Calu3 (cell line): ENCODE results near the gene FBXL17. TPM values are rescaled to one million over a fixed set of nuclear protein-coding genes. Genes with fewer than 3 reads are reported as not detected.

Experiments
- BruUV-seq: library from RNA; stranded (reverse); fragments of 400-500 nt; replicated peaks from 2 replicates; lab custom pipeline; 2021; lab: Mats Ljungman, UMichigan
- CTCF ChIA-PET: fragments of 300-600 bp; sonication (Branson Sonifier 250); formaldehyde crosslinking; loops from one replicate; lab custom pipeline; 2022; ENCODE audit warnings: antibody characterized with exemption; lab: Charles Lee
- DNase-seq: peaks from one replicate; pipeline ENCODE4 v3.0.0; 2022
- H3K27ac Mint-ChIP-seq: one replicate; pipeline ENCODE4 v1.8.0; 2022; ENCODE audit warnings: mixed read lengths; ENCODE audit not compliant: unreplicated experiment
- H3K27me3 Mint-ChIP-seq: one replicate; pipeline ENCODE4 v1.8.0; 2022; ENCODE audit warnings: mixed read lengths; ENCODE audit not compliant: unreplicated experiment
- H3K36me3 Mint-ChIP-seq: one replicate; pipeline ENCODE4 v1.8.0; 2022; ENCODE audit warnings: mild to moderate bottlenecking, moderate library complexity, mixed read lengths; ENCODE audit not compliant: insufficient read depth, unreplicated experiment
- H3K4me1 Mint-ChIP-seq: one replicate; pipeline ENCODE4 v1.8.0; 2022; ENCODE audit warnings: mild to moderate bottlenecking, low read depth, mixed read lengths; ENCODE audit not compliant: unreplicated experiment
- H3K4me3 Mint-ChIP-seq: one replicate; pipeline ENCODE4 v1.8.0; 2022; ENCODE audit warnings: mild to moderate bottlenecking, low read depth, moderate library complexity, mixed read lengths; ENCODE audit not compliant: unreplicated experiment
- H3K9me3 Mint-ChIP-seq: one replicate; pipeline ENCODE4 v1.8.0; 2022; ENCODE audit warnings: low read depth, mixed read lengths; ENCODE audit not compliant: unreplicated experiment
- CTCF ChIP-seq: fragments of 200-600 bp; IDR thresholded peaks from one replicate; pipeline ENCODE4 v1.8.0; 2022; ENCODE audit warnings: antibody characterized with exemption; ENCODE audit not compliant: unreplicated experiment
- intact Hi-C: fragments of 100-400 bp; cut with micrococcal nuclease; formaldehyde crosslinking; loops from one replicate; pipeline ENCODE4 v1.10.0; 2022; ENCODE audit not compliant: unreplicated experiment
- total RNA-seq: library from RNA; stranded (reverse); gene quantifications from 2 replicates; pipeline ENCODE4 v1.2.3, GENCODE V29; 2022

FBXL17 gene
- total RNA-seq, 1 experiment from 2014 or later: 19.6 TPM

- H3K36me3 Mint-ChIP-seq: no peaks in the 10 kb centered on the region
- H3K4me3 Mint-ChIP-seq: no peak overlapping the region
- CTCF ChIA-PET: no interaction called here
- no TSS peak for BruUV-seq
- DNase-seq: no peak
- TF ChIP-seq CTCF: no peak
- no peak overlapping the region for H3K27ac Mint-ChIP-seq
- H3K27me3 Mint-ChIP-seq: no peaks in the 10 kb centered on the region
- intact Hi-C loops: no loop called here
- no peaks in the 10 kb centered on the region for H3K4me1 Mint-ChIP-seq
- peaks cover 3% of the 10 kb centered on the region for H3K9me3 Mint-ChIP-seq
These were observed 272.8 kb downstream of the FBXL17 start for GRCh38 chr5:108109059-108109458.

- H3K27ac Mint-ChIP-seq: no peak overlapping the region
- DNase-seq: no peak
- no peaks in the 10 kb centered on the region for H3K27me3 Mint-ChIP-seq
- TF ChIP-seq CTCF: no peak
- BruUV-seq: no TSS peak
- CTCF ChIA-PET: no interaction called here
- H3K9me3 Mint-ChIP-seq: no peaks in the 10 kb centered on the region
- H3K4me1 Mint-ChIP-seq: no peaks in the 10 kb centered on the region
- intact Hi-C loops: no loop called here
- no peaks in the 10 kb centered on the region for H3K36me3 Mint-ChIP-seq
- no peak overlapping the region for H3K4me3 Mint-ChIP-seq
These were observed 277.4 kb downstream of the FBXL17 start for GRCh38 chr5:108104448-108104847.

GRCh38 chr5:108102463-108102862 lies 279.4 kb downstream of the FBXL17 start:
- no peaks in the 10 kb centered on the region for H3K27me3 Mint-ChIP-seq
- no peak overlapping the region for H3K4me3 Mint-ChIP-seq
- no TSS peak for BruUV-seq
- H3K9me3 Mint-ChIP-seq: no peaks in the 10 kb centered on the region
- H3K36me3 Mint-ChIP-seq: no peaks in the 10 kb centered on the region
- no peaks in the 10 kb centered on the region for H3K4me1 Mint-ChIP-seq
- no peak overlapping the region for H3K27ac Mint-ChIP-seq
- intact Hi-C loops: no loop called here
- CTCF ChIA-PET: no interaction called here
- TF ChIP-seq CTCF: no peak
- DNase-seq: peak; percentile 6

GRCh38 chr5:108101821-108102220 lies 280.1 kb downstream of the FBXL17 start:
- DNase-seq: no peak
- H3K36me3 Mint-ChIP-seq: no peaks in the 10 kb centered on the region
- H3K4me3 Mint-ChIP-seq: no peak overlapping the region
- intact Hi-C loops: no loop called here
- no peaks in the 10 kb centered on the region for H3K9me3 Mint-ChIP-seq
- no peak overlapping the region for H3K27ac Mint-ChIP-seq
- CTCF ChIA-PET: no interaction called here
- no TSS peak for BruUV-seq
- H3K27me3 Mint-ChIP-seq: no peaks in the 10 kb centered on the region
- no peak for TF ChIP-seq CTCF
- no peaks in the 10 kb centered on the region for H3K4me1 Mint-ChIP-seq

- no peaks in the 10 kb centered on the region for H3K9me3 Mint-ChIP-seq
- no peaks in the 10 kb centered on the region for H3K4me1 Mint-ChIP-seq
- BruUV-seq: no TSS peak
- intact Hi-C loops: no loop called here
- CTCF ChIA-PET: no interaction called here
- H3K4me3 Mint-ChIP-seq: no peak overlapping the region
- H3K27ac Mint-ChIP-seq: no peak overlapping the region
- H3K27me3 Mint-ChIP-seq: no peaks in the 10 kb centered on the region
- DNase-seq: no peak
- no peak for TF ChIP-seq CTCF
- no peaks in the 10 kb centered on the region for H3K36me3 Mint-ChIP-seq
These were observed 280.8 kb downstream of the FBXL17 start for GRCh38 chr5:108101130-108101529.
